MM.1S (cell line): ENCODE results near the gene MATN3.

Source experiments
- DNase-seq: peaks from one replicate; pipeline ENCODE4 v3.0.0-alpha.2; 2015
- H2AFZ ChIP-seq: fragments of 300-600 bp; sonication (generic); 2 replicates; pipeline ENCODE4 v1.6.0; 2016; ENCODE audit warnings: antibody characterized with exemption, low read length
- H3F3A ChIP-seq: fragments of 300-600 bp; sonication (generic); 2 replicates; pipeline ENCODE4 v1.6.1; 2016; ENCODE audit warnings: mild to moderate bottlenecking, antibody characterized with exemption, low read length, moderate library complexity, mixed read lengths; ENCODE audit not compliant: insufficient read depth
- H3K27ac ChIP-seq: fragments of 300-600 bp; sonication (generic); 2 replicates; pipeline ENCODE4 v1.5.1; 2016; ENCODE audit warnings: mild to moderate bottlenecking, low read length
- H3K27me3 ChIP-seq: fragments of 300-600 bp; sonication (generic); replicated peaks from 2 replicates; pipeline ENCODE4 v1.6.0; 2016; ENCODE audit warnings: low read length; ENCODE audit not compliant: insufficient read depth
- H3K36me3 ChIP-seq: fragments of 300-600 bp; sonication (generic); replicated peaks from 2 replicates; pipeline ENCODE4 v1.6.1; 2016; ENCODE audit warnings: mild to moderate bottlenecking, low read length, mixed read lengths; ENCODE audit not compliant: insufficient read depth
- H3K4me1 ChIP-seq: fragments of 300-600 bp; sonication (generic); 2 replicates; pipeline ENCODE4 v1.6.1; 2016; ENCODE audit warnings: low read length, mixed read lengths
- H3K4me2 ChIP-seq: fragments of 300-600 bp; sonication (generic); 2 replicates; pipeline ENCODE4 v1.6.0; 2016; ENCODE audit warnings: low read depth, low read length
- H3K4me3 ChIP-seq: fragments of 300-600 bp; sonication (generic); 2 replicates; pipeline ENCODE4 v1.5.1; 2016; ENCODE audit warnings: low read length, mixed read lengths
- H3K79me2 ChIP-seq: fragments of 300-600 bp; sonication (generic); 2 replicates; pipeline ENCODE4 v1.6.1; 2016; ENCODE audit warnings: mixed run types, low read length, mixed read lengths
- H3K9ac ChIP-seq: fragments of 300-600 bp; sonication (generic); 2 replicates; pipeline ENCODE4 v1.6.1; 2016; ENCODE audit warnings: low read length, mixed read lengths
- H3K9me2 ChIP-seq: fragments of 300-600 bp; sonication (generic); replicated peaks from 2 replicates; pipeline ENCODE4 v1.6.1; 2016; ENCODE audit warnings: mild to moderate bottlenecking, low read length, mixed read lengths; ENCODE audit not compliant: insufficient read depth
- H3K9me3 ChIP-seq: fragments of 300-600 bp; sonication (generic); replicated peaks from 2 replicates; pipeline ENCODE4 v1.6.1; 2016; ENCODE audit warnings: mild to moderate bottlenecking, low read length, mixed read lengths; ENCODE audit not compliant: insufficient read depth
- H4K20me1 ChIP-seq: fragments of 300-600 bp; sonication (generic); 2 replicates; pipeline ENCODE4 v1.6.1; 2016; ENCODE audit warnings: mild to moderate bottlenecking, low read length, moderate library complexity, mixed read lengths; ENCODE audit not compliant: insufficient read depth
- CTCF ChIP-seq: fragments of 300-600 bp; sonication (generic); IDR thresholded peaks from 2 replicates; pipeline ENCODE4 v1.5.1; 2016; ENCODE audit warnings: antibody characterized with exemption, low read length, mixed read lengths
- EZH2 ChIP-seq: fragments of 300-600 bp; sonication (generic); optimal IDR thresholded peaks from 2 replicates; pipeline ENCODE3; 2017; ENCODE audit warnings: low read depth, mild to moderate bottlenecking, antibody characterized with exemption, low read length, mixed read lengths
- EZH2phosphoT487 ChIP-seq: fragments of 300-600 bp; sonication (generic); IDR thresholded peaks from 2 replicates; pipeline ENCODE4 v1.6.1; 2018; ENCODE audit warnings: antibody characterized with exemption, low read length

MATN3 gene

GRCh38 chr2:20044778-20045177 is 32.3 kb upstream of the MATN3 start:
- H3K36me3 ChIP-seq = no peaks in the 10 kb centered on the region
- no peaks in the 10 kb centered on the region for H3K27me3 ChIP-seq
- TF ChIP-seq CTCF = no peak
- TF ChIP-seq EZH2 = no peak
- TF ChIP-seq EZH2phosphoT487 = no peak
- H3K79me2 ChIP-seq = peaks cover 81% of the 10 kb centered on the region
- H3K9me3 ChIP-seq = no peaks in the 10 kb centered on the region
- DNase-seq = no peak
- H3K4me1 ChIP-seq = peaks cover 11% of the 10 kb centered on the region
- no peaks in the 10 kb centered on the region for H3K9me2 ChIP-seq
- no peak overlapping the region for H3K4me3 ChIP-seq
- no peaks in the 10 kb centered on the region; the same call in 1 of the 2 replicates for H4K20me1 ChIP-seq
- H2AFZ ChIP-seq = no peak overlapping the region
- no peak overlapping the region for H3K4me2 ChIP-seq
- H3F3A ChIP-seq = no peaks in the 10 kb centered on the region
- no peak overlapping the region for H3K27ac ChIP-seq
- H3K9ac ChIP-seq = no peak overlapping the region

- H4K20me1 ChIP-seq = no peaks in the 10 kb centered on the region; the same call in 1 of the 2 replicates
- H3K9ac ChIP-seq = no peak overlapping the region
- H3F3A ChIP-seq = no peaks in the 10 kb centered on the region
- no peak overlapping the region for H2AFZ ChIP-seq
- H3K79me2 ChIP-seq = peaks cover 59% of the 10 kb centered on the region
- no peak overlapping the region for H3K4me2 ChIP-seq
- H3K4me3 ChIP-seq = no peak overlapping the region
- no peaks in the 10 kb centered on the region for H3K4me1 ChIP-seq
- H3K27ac ChIP-seq = no peak overlapping the region
- TF ChIP-seq EZH2 (no peak), CTCF (no peak), EZH2phosphoT487 (no peak)
- DNase-seq = no peak
- H3K9me3 ChIP-seq = no peaks in the 10 kb centered on the region
- H3K9me2 ChIP-seq = no peaks in the 10 kb centered on the region
- H3K27me3 ChIP-seq = no peaks in the 10 kb centered on the region
- no peaks in the 10 kb centered on the region for H3K36me3 ChIP-seq
Measured at GRCh38 chr2:20042531-20042930, 30.1 kb upstream of the MATN3 start.

- Histone ChIP-seq H3K9me2 (no peaks in the 10 kb centered on the region), H3K36me3 (no peaks in the 10 kb centered on the region), H3K27ac (no peak overlapping the region), H3K79me2 (peaks cover 44% of the 10 kb centered on the region), H3K4me3 (no peak overlapping the region), H4K20me1 (no peaks in the 10 kb centered on the region; the same call in 1 of the 2 replicates), H2AFZ (no peak overlapping the region), H3K4me2 (no peak overlapping the region), H3K27me3 (no peaks in the 10 kb centered on the region), H3K4me1 (no peaks in the 10 kb centered on the region), H3K9me3 (no peaks in the 10 kb centered on the region), H3F3A (no peaks in the 10 kb centered on the region), H3K9ac (no peak overlapping the region)
- no peak for DNase-seq
- TF ChIP-seq EZH2phosphoT487 = no peak
- TF ChIP-seq CTCF = no peak
- no peak for TF ChIP-seq EZH2
Measured at GRCh38 chr2:20040489-20041172, 28.2 kb upstream of the MATN3 start.
